GM10847 (cell line): ENCODE measurements around the gene SH3BP4.

ENCODE experiments used
- POLR2A ChIP-seq: IDR thresholded peaks from 2 replicates; pipeline ENCODE4 v1.6.1; 2011; ENCODE audit not compliant: insufficient read length; ENCODE audit errors: extremely low read depth

The SH3BP4 gene

DNA sequence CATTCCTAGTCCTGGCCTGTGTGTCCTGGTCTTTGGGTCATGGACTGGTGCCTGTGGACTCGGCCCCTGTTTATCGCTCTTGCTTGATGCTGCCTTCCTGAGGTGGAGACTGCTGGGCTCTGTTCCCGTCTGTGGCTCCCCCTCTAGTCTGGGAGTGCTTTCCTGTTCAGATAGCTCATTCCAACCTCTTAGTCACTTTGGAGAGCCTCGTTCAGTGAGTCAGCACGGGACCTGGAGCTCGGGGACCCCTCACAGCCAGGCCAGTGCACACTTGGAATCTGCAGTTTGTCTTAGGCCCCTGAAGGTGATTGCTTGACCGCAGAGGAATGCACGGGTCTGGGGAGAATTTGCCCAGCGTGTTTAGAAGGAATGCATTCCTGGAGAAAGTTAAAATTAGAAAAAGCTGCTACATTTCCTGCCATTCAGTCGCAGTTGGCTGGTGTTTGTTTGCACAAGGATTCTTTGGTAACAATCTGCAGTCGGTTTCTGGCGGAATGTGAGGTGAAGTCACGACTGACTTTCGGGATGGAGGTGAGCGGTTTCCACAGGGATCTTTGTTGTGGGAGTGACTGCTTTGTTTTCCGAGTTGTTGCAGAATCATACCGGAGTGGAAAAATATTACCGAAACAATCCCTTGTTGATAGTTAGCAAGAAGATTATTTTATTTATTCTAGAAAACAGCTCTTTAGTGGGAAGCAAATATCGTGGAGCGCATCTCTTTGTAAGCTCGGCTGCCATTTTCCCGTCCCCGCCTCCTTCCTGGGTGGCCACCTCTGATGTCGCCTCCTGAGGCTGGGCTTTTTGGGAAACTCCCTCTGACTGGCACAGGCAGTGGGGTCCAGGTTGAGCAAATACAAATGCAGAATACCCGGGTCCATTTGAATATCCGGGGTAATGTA lies 29.6 kb downstream of the SH3BP4 start:
- TF ChIP-seq POLR2A: no peak

DNA sequence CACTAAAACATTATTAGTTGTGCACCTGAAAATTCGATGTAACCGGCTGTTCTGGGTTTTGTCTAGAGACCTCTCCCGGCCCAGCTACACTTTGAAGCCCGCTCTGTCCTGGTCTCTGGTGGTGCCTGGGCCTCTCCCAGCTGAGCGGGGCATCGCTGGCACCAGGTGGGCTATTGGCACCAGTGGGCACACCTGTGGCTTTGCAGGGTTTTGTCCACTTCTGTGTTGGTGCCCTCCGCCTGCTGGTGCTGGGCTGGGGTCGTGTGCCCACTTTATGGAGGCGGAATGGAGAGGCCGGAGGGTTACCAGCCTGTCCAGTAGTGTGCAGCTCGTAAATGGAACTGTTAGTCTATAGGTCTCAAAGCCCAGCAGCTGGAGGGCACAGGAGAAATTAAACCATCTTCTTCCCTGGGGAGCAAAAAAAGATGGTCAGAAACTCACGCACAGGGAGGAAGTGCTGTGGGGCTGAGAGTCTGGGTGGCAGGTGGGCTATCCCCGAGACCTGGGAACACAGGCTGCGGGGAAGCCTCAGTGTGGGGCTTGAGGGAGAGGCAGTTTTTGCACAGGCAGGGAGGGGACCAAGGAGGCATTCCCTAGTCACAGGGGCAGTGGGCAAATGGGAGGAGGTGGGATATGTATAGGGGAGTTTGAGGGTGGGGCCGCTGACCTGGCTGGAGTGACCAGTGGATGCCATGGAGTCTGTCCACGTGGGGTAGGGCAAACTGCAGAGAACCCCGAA lies 30.4 kb downstream of the SH3BP4 start:
- TF ChIP-seq POLR2A: no peak

DNA sequence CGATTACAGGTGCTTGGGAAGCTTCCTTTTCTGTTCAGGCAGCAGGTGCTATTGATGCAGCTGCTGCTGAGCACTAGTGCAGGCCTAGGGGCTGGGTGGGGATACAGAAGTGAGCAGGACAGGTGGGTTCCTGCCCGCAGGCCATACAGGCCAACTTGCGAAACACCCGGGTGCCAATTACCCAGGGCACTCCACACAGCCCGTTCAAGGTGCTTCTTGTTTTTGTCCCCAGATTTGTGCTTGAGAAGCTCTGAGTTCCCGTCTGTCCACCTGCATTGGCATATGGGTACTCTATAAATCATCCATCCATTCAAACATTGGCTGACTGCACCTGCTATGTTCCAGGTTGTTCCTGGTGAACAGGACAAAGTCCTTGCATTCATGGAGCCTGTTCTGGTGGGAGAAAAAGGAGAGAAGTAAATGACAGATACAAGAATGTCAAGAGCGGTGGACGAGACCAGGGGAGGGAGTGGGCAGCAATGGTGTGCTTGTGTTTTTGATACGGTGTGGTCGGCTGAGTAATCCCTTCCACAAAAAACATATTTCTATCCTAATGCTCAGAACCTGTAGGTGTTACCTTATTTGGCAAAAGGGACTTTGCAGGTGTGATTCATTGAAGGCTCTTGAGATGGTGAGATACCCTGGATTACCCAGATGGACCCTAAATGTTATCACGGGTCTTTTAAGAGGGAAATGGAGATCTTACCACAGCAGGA lies 31.4 kb downstream of the SH3BP4 start:
- TF ChIP-seq POLR2A: no peak

DNA sequence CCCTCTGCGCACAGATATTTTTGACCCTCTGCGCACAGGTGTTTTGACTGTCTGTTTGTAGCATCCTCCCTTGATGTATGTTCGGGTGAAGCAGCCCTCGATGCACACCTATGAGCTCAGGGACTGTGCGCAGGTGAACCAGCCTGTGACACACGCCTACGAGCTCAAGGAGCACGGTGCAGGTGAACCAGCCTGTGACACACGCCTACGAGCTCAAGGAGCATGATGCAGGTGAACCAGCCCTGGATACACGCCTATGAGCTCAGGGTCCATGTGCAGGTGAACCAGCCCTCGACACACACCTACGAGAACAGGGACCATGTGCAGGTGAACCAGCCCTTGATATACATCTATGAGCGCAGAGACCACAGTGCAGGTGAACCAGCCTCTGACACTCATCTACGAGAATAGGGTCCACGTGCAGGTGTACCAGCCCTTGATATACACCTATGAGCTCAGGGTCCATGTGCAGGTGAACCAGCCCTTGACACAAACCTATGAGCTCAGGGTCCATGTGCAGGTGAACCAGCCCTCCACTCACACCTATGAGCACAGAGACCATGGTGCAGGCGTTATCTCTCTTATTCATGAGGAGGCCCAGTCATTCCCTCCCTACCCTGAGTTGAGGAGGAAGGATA lies 33.9 kb downstream of the SH3BP4 start:
- no peak for TF ChIP-seq POLR2A

DNA sequence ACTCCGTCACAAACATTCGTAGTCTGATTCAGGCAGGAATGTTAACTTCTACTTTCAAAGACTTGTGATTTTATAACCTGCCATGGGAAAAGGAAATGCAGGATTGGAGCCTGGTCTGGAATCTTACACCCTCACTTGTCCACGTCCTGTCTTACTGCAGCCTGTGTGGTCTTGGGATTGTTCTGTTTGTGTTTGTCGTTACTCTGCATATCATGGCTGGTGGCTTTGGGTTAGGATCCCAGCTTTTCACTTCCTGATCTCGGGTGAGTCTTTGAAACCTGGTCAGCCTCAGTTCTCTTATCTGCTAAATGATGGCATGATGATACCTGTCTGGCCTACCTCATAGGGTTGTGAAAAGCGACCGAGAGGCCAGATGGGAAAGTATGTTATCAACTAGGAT lies 34.6 kb downstream of the SH3BP4 start:
- TF ChIP-seq POLR2A: no peak

DNA sequence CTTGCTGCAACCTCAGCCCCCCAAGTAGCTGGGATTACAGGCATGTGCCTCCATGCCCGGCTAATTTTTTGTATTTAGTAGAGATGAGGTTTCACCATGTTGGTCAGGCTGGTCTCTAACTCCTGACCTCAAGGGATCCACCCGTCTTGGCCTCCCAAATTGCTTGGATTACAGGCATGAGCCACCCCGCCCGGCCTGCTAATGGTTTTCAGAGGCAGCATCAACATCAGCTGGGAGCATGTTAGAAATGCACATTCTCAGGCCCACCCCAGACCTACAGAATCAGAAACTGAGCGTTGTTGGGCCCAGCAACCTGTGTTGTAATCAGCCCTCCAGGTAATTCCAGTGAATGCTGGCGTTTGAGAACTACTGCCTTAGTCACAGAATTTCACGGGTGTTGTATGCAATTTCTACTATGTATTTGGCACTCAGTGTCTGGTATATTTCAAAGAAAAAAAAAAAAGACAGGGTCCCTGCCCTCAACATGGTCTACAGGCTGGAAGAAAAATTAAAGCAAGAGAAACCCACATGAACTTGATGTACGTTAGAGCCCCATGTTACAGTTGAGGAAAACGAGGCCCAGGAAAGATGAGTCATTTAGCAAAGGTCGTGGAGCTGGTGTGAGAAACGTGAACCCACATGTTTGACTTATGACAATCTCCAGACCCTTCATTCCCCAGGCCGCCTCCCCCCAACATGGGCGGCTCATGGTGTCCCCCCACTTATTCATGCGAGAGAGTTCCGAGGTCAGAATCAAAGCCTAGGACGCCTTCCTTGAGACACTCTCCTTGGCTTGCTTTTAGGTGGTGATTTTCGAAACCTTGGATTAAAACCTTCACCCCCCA lies 35.3 kb downstream of the SH3BP4 start:
- TF ChIP-seq POLR2A: no peak

DNA sequence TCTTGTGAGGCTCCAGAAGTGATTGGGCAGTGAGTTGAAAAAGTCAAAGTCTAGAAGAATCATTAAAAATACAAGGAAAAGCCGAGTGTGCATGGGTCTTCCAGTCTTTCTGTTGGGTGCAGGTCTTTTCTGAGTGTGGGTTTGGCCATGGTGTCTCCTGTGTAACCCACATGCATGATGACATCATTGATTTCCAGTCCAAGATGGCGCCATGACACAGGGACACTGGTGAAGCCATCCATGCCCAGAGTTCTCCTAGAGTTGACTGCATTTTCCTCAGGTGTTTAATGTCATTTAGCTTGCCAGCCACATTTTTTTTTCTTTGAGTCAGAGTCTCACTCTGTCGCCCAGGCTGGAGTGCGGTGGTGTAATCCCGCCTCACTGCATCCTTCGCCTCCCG lies 35.9 kb downstream of the SH3BP4 start:
- no peak for TF ChIP-seq POLR2A

DNA sequence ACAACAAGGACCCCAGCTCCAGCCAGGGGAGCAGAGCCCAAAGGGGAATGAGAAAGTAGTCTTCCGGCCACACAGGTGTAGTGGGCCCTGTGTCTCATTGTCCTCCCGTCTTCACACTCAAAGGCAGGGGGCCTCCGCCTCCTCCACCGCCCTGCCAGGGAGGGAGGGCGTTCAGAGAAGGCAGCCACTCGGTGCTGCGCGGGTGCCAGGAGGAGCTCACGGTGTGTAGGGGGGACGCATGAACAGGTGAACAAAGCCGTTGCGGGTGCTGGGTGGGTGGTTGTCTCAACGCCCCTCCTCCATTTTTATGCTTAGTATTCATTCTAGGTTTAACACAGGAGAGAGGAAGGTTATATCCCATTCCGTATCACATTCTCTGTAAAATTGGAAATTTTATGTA lies 36.7 kb downstream of the SH3BP4 start:
- no peak for TF ChIP-seq POLR2A

DNA sequence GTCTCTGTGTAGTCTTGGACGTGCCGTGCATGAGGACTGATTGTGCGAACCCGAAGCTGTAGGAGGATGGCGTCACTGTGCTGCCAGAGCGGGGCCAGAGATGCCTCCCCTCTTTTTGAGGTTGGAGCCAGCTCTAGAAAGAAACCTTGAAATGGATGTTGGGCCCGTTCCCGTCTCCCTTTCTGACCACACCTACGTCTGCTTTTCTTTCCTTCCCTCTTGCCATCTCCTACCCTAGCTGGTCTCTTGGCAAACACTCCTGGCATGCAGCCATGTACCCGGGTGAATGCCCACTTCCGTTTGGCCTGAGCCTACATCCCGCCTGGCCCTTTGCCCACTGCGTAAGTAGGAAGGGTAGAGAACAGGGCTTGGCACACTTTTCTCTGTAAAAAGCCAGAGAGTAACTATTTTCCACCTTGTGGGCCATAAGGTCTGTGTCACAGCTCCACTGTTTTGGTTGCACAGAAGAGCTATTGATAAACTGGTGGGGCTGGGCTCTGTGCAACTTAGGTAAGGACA lies 37.4 kb downstream of the SH3BP4 start:
- no peak for TF ChIP-seq POLR2A

DNA sequence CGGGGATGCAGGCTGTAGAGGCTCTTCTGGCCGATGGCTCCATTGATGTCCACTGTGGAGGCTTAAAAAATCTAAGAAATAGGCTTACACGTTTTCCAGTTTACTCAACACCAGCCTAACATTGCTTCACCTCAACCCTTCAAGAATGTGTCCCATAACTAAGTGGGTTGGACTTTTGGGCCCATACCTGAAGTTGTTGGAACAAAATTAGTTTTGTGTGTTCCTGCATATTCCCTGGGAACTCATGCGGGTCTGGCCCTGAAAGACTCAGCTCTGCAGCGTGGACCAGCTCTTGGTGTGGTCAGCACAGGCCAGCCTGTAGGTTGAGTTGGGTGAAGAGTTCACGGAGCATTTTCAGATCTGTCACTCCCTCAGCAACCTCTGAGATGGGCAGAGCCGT lies 38.5 kb downstream of the SH3BP4 start:
- no peak for TF ChIP-seq POLR2A

DNA sequence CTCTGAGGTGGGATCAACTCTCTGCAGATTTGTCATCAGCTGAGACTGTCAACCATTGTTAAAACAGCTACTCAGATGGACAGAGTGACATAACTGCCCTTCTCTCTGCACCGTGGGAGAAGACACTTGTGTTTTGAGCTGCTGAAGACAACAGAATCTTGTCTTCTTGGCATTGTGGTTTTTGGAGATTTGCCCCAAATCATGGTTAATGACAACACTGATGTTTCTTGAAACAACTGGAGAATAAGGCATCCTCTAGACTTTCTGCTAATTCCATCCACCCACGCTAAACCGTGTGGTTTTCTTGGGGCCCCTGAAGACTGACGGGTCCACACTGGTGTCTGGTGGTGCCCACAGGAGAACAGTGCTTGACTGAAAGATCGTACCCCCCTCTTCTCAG lies 39.5 kb downstream of the SH3BP4 start:
- TF ChIP-seq POLR2A: no peak

DNA sequence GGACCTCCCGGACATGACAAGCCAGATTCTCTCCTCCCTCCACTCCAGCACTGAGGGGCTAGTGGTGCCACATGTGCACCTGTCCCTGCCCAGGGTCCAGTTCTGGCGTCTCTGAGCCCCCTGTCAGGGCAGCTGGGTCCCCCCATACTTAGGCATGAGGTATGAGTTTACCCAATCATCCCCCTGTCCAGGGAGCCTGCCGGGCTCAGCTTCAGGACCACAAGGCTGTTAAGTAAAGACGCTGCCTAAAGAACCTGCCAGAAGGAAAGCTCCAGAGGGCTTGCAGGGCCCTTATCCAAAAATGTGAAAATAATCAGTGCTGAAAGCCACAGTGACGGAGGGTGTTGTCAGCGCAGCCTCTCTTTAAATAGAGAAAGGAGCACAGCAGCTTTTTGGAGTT lies 40.0 kb downstream of the SH3BP4 start:
- no peak for TF ChIP-seq POLR2A

DNA sequence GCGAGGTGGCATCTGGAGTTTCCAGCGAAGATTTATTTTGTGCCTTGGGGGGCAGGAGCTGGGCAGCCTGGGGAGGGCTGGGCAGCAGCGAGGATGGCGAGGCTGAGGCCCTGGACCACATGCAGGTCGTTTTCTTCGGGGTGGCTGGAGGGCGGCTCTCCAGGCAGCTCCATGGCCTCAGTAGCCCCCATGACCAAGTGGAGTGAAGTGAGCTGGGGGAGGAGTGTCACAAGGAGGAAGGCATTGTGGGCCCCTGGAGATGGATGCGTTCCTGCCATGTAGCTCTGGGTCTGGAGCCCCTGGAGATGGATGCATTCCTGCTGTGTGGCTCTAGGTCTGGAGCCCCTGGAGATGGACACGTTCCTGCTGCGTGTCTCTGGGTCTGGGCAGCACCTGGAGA lies 40.4 kb downstream of the SH3BP4 start:
- TF ChIP-seq POLR2A: no peak
